ENCODE data around the gene SPECC1.

GRCh38 chr17:20151174-20151573, 142.0 kb downstream of the SPECC1 start:
- TF ChIP-seq, protein P1, sequence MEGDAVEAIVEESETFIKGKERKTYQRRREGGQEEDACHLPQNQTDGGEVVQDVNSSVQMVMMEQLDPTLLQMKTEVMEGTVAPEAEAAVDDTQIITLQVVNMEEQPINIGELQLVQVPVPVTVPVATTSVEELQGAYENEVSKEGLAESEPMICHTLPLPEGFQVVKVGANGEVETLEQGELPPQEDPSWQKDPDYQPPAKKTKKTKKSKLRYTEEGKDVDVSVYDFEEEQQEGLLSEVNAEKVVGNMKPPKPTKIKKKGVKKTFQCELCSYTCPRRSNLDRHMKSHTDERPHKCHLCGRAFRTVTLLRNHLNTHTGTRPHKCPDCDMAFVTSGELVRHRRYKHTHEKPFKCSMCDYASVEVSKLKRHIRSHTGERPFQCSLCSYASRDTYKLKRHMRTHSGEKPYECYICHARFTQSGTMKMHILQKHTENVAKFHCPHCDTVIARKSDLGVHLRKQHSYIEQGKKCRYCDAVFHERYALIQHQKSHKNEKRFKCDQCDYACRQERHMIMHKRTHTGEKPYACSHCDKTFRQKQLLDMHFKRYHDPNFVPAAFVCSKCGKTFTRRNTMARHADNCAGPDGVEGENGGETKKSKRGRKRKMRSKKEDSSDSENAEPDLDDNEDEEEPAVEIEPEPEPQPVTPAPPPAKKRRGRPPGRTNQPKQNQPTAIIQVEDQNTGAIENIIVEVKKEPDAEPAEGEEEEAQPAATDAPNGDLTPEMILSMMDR (IDR thresholded peaks at IDR 0.05; ENCODE audit: low read depth, low read length), result no peak
- TF ChIP-seq POLR2A (IDR thresholded peaks at IDR 0.05; ENCODE audit: extremely low read depth, insufficient read length) (no peak), MYC (IDR thresholded peaks at IDR 0.05; ENCODE audit: low read depth, low read length) (no peak)
- TF ChIP-seq, protein P2, sequence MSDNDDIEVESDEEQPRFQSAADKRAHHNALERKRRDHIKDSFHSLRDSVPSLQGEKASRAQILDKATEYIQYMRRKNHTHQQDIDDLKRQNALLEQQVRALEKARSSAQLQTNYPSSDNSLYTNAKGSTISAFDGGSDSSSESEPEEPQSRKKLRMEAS (IDR thresholded peaks at IDR 0.05; ENCODE audit: low read depth, low read length), result no peak

All from NB4 (cell line).